Common myeloid progenitor, CD34-positive (primary cell): ENCODE measurements around the gene SLC15A1.

Experiments
- CTCF ChIA-PET: fragments of 350-600 bp; sonication (Branson Sonifier 250); formaldehyde crosslinking; loops from one replicate; lab custom pipeline; 2021; ENCODE audit warnings: antibody characterized with exemption; lab: Charles Lee
- POLR2A ChIA-PET: fragments of 350-600 bp; sonication (Branson Sonifier 250); formaldehyde crosslinking; loops from one replicate; lab custom pipeline; 2021; ENCODE audit warnings: antibody characterized with exemption; lab: Charles Lee
- DNase-seq, 3 donors: peaks; one replicate each; pipeline versions ENCODE4 v3.0.0 to v3.0.0-alpha.2; 2013
- H3K27ac ChIP-seq, 2 experiments: 1 replicate in 1 of 2; 2 replicates in 1 of 2; pipeline ENCODE4 v1.7.0; 2013; ENCODE audit warnings: inconsistent platforms in 2 of 2, low read length in 2 of 2, mild to moderate bottlenecking in 2 of 2, low read depth in 1 of 2, moderate library complexity in 1 of 2; ENCODE audit not compliant: severe bottlenecking in 2 of 2, insufficient read depth in 1 of 2, poor library complexity in 1 of 2
- H3K27me3 ChIP-seq, 5 experiments: replicated peaks in 2 of 5; 1 replicate in 3 of 5; 2 replicates in 2 of 5; pipeline versions ENCODE4 v1.6.1 to v1.7.0; 2013; ENCODE audit warnings: low read length in 4 of 5, mild to moderate bottlenecking in 2 of 5, moderate library complexity in 2 of 5, inconsistent platforms in 1 of 5; ENCODE audit not compliant: insufficient read depth in 5 of 5, control insufficient read depth in 4 of 5
- H3K36me3 ChIP-seq, 4 experiments: 1 replicate in 2 of 4; 2 replicates in 2 of 4; pipeline versions ENCODE4 v1.6.1 to v1.7.0; 2013; ENCODE audit warnings: low read length in 3 of 4, control low read depth in 1 of 4, mild to moderate bottlenecking in 1 of 4; ENCODE audit not compliant: control insufficient read depth in 4 of 4, insufficient read depth in 4 of 4
- H3K4me1 ChIP-seq, 4 experiments: 1 replicate in 3 of 4; 2 replicates in 1 of 4; pipeline versions ENCODE4 v1.6.1 to v1.7.1; 2013; ENCODE audit warnings: low read length in 3 of 4, mild to moderate bottlenecking in 3 of 4, control low read depth in 1 of 4, inconsistent platforms in 1 of 4, moderate library complexity in 1 of 4; ENCODE audit not compliant: control insufficient read depth in 4 of 4, insufficient read depth in 4 of 4; ENCODE audit errors: control extremely low read depth in 1 of 4
- H3K4me3 ChIP-seq, 7 experiments: 1 replicate in 4 of 7; 2 replicates in 3 of 7; pipeline versions ENCODE4 v1.5.1 to v1.7.0; 2013; ENCODE audit warnings: mild to moderate bottlenecking in 7 of 7, low read length in 6 of 7, moderate library complexity in 6 of 7, inconsistent platforms in 2 of 7, low read depth in 2 of 7, control low read depth in 1 of 7; ENCODE audit not compliant: insufficient read depth in 4 of 7, control insufficient read depth in 1 of 7; ENCODE audit errors: extremely low read depth in 1 of 7
- H3K9me3 ChIP-seq, 5 experiments: 1 replicate in 4 of 5; 2 replicates in 1 of 5; pipeline versions ENCODE4 v1.6.1 to v1.7.1; 2013; ENCODE audit warnings: low read length in 4 of 5, mild to moderate bottlenecking in 2 of 5, inconsistent platforms in 1 of 5, low read depth in 1 of 5, moderate library complexity in 1 of 5; ENCODE audit not compliant: control insufficient read depth in 4 of 5, insufficient read depth in 2 of 5; ENCODE audit errors: control extremely low read depth in 1 of 5
- WGBS: methylation state at CpG from one replicate; pipeline ENCODE4 v1.1.5; 2013; ENCODE audit not compliant: insufficient coverage; 5-methylcytosine and 5-hydroxymethylcytosine counted together

SLC15A1 gene

GRCh38 chr13:98689347-98689968, 63.0 kb downstream of the SLC15A1 start:
- no peak for DNase-seq
- 94% methylated on average over 6 of the region's 6 CpGs for WGBS
- Histone ChIP-seq H3K36me3 (no peaks in the 10 kb centered on the region), H3K27ac (no peak overlapping the region), H3K9me3 (no peaks in the 10 kb centered on the region), H3K27me3 (peaks cover 0 to 4% (median 0%) of the 10 kb centered on the region in 5 experiments), H3K4me3 (no peak overlapping the region), H3K4me1 (no peaks in the 10 kb centered on the region)
- ChIA-PET CTCF (interaction anchor here (1.2 kb wide), 1 partner anchor 16 kb away, joined by 4 read pairs; no protein-coding TSS in a partner anchor), POLR2A (no interaction called here)

- CTCF ChIA-PET = no interaction called here
- WGBS = no CpG with 5 or more reads among the region's 2 CpGs
Measured at GRCh38 chr13:98688373-98688772, 64.1 kb downstream of the SLC15A1 start.

DNA sequence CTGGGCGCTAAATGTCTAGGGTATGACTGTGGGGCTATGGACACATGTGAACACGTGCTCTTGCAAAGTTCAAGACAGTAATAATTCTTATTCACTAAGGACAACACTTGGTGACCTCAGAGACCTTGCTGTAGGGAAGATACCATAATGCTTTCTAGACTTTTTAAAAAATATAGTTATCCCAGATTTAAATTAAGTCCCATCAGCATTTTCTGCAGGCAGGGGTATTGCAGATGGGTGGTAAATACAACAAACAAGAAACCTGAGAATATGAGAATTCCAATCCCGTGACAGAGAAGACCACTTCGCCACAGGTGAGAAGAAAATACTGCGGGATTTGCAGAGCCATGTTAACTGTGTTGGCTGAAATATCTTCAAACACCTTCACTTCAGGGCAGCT, 65.2 kb downstream of the SLC15A1 start:
- Histone ChIP-seq H3K27me3 (peaks cover 0 to 4% (median 0%) of the 10 kb centered on the region in 5 experiments), H3K36me3 (no peaks in the 10 kb centered on the region), H3K4me3 (no peak overlapping the region), H3K9me3 (no peaks in the 10 kb centered on the region), H3K4me1 (no peaks in the 10 kb centered on the region), H3K27ac (no peak overlapping the region)
- POLR2A ChIA-PET = no interaction called here
- WGBS = 96% methylated on average over 5 of the region's 5 CpGs
- DNase-seq = no peak
- CTCF ChIA-PET = interaction anchor here (0.7 to 3.1 kb wide), 2 partner anchors 13 to 14 kb away, joined by 3 to 15 read pairs; no protein-coding TSS in a partner anchor

More at GRCh38 chr13:98688373-98688772, 64.1 kb downstream of the SLC15A1 start:
- Histone ChIP-seq H3K4me1 (no peaks in the 10 kb centered on the region), H3K27ac (no peak overlapping the region), H3K27me3 (peaks cover 0 to 4% (median 0%) of the 10 kb centered on the region in 5 experiments), H3K9me3 (no peaks in the 10 kb centered on the region), H3K36me3 (no peaks in the 10 kb centered on the region), H3K4me3 (no peak overlapping the region)
- DNase-seq = no peak
- POLR2A ChIA-PET = no interaction called here

DNA sequence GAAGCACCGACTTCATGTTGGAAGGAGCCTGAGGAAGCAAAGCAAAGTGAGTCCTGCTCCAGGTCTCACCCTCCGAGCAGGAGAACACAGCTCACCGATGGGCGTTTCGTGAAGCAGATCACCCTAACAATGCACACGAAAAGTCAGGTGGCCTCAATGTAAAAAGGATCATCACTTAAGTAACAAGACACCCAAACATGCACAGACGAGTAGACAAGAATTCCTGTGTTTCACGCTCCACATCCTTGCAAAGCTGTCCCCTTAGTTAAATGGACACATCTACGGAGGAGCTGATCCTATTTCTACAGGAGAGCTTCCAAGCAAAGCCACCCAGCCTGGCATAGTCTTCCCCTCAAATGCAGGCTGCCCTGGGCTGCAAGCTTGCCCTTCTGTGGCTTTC, 66.2 kb downstream of the SLC15A1 start:
- WGBS = 100% methylated on average over 9 of the region's 9 CpGs
- ChIA-PET POLR2A (no interaction called here), CTCF (interaction anchor here (0.7 to 3.1 kb wide), 3 partner anchors 13 to 32 kb away, joined by 3 to 15 read pairs (median 4); no protein-coding TSS in a partner anchor)
- no peak overlapping the region for H3K27ac ChIP-seq
- no peak for DNase-seq
- no peaks in the 10 kb centered on the region for H3K9me3 ChIP-seq
- H3K27me3 ChIP-seq = peaks cover 0 to 4% (median 0%) of the 10 kb centered on the region in 5 experiments
- H3K4me3 ChIP-seq = no peak overlapping the region
- no peaks in the 10 kb centered on the region for H3K36me3 ChIP-seq
- no peaks in the 10 kb centered on the region for H3K4me1 ChIP-seq

DNA sequence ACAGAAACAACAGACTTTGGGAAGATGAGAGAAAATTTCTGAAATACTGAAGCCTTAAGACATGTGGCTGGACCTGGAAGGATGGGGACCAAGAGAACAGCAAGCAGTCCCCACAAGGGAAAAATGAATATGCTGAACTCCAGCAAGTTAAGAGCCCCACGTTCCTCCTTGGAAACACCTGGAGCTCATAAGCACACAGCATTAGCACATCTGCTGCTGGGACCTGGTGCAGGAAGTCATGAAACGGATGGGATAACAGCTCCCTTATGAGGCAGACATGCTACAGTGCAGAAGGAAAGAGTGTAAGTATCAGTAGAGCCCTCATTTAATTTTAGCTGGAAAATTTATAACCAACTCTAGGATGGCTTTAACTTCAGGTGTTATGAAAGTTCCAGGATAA, 67.3 kb downstream of the SLC15A1 start:
- whole genome bisulfite sequencing = 76% methylated on average over 2 of the region's 2 CpGs
- ChIA-PET CTCF (interaction anchor here (1.1 to 3.1 kb wide), 3 partner anchors 12 to 240 kb away, joined by 3 to 15 read pairs (median 4); no protein-coding TSS in a partner anchor), POLR2A (no interaction called here)
- peaks cover 0 to 4% (median 0%) of the 10 kb centered on the region in 5 experiments for H3K27me3 ChIP-seq
- H3K27ac ChIP-seq = no peak overlapping the region
- DNase-seq = no peak
- no peaks in the 10 kb centered on the region for H3K4me1 ChIP-seq
- no peaks in the 10 kb centered on the region for H3K36me3 ChIP-seq
- no peaks in the 10 kb centered on the region for H3K9me3 ChIP-seq
- no peak overlapping the region for H3K4me3 ChIP-seq

GRCh38 chr13:98681049-98681448, 71.4 kb downstream of the SLC15A1 start:
- H3K36me3 ChIP-seq = no peaks in the 10 kb centered on the region
- CTCF ChIA-PET = no interaction called here
- H3K4me1 ChIP-seq = no peaks in the 10 kb centered on the region
- H3K27ac ChIP-seq = no peak overlapping the region
- H3K27me3 ChIP-seq = peaks cover 0 to 2% (median 0%) of the 10 kb centered on the region in 5 experiments
- H3K4me3 ChIP-seq = no peak overlapping the region
- no peak for DNase-seq
- POLR2A ChIA-PET = no interaction called here
- no CpG with 5 or more reads among the region's 3 CpGs for WGBS
- H3K9me3 ChIP-seq = no peaks in the 10 kb centered on the region

DNA sequence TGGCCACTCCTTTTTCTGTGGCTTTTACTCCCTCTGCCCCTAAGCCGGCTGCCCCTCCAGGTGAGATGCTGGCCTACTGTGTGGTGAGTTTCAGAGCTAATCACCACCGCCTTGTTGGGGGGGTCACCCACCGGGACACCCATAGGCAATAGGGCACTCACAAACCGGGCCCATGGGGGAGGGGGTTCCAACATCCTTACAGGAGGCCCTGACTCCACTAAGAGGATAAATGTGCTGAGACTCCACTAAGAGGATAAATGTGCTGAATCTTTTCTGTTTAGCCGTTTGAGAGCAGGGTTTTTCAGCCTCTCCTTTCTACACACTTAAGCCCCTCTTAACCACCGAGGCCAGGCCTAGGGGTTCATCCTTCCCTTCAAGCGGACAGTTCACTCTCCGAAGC, 73.7 kb downstream of the SLC15A1 start:
- Histone ChIP-seq H3K27me3 (peaks cover 0 to 8% (median 2%) of the 10 kb centered on the region in 5 experiments), H3K4me1 (no peaks in the 10 kb centered on the region), H3K27ac (no peak overlapping the region), H3K36me3 (no peaks in the 10 kb centered on the region), H3K9me3 (no peaks in the 10 kb centered on the region), H3K4me3 (no peak overlapping the region)
- CTCF ChIA-PET = no interaction called here
- no peak for DNase-seq
- POLR2A ChIA-PET = no interaction called here
- 95% methylated on average over 8 of the region's 8 CpGs for WGBS
